GM12872 (cell line): Measurements from ENCODE around the gene PRR7.
A peak's percentile ranks its signal among the peaks of the same experiment; 100 is the strongest.

Source experiments
- CTCF ChIP-seq: IDR thresholded peaks from 3 replicates; pipeline ENCODE4 v1.5.1; 2011; ENCODE audit warnings: low read depth, mild to moderate bottlenecking, low read length, moderate library complexity; ENCODE audit not compliant: insufficient read depth

Gene PRR7

GRCh38 chr5:177446200-177447065, at the start of gene PRR7:
TSS of gene PRR7 (plus strand) at chr5:177446814. CDS start at chr5:177455068, 8,254 bp downstream.
- no peak for TF ChIP-seq CTCF

GRCh38 chr5:177397875-177398390, 48.7 kb upstream of the PRR7 start:
- TF ChIP-seq CTCF: no peak

GRCh38 chr5:177399997-177400868, 46.4 kb upstream of the PRR7 start, which contains the start of gene PFN3:
TSS of gene PFN3 (minus strand) at chr5:177400661. CDS start at chr5:177400576, 85 bp downstream.
- no peak for TF ChIP-seq CTCF

- peak; percentile 55 for TF ChIP-seq CTCF
Measured at GRCh38 chr5:177402271-177403043, 44.2 kb upstream of the PRR7 start.

GRCh38 chr5:177403102-177403791, 43.4 kb upstream of the PRR7 start:
- peak; percentile 27; the same call in 2 of the 3 replicates for TF ChIP-seq CTCF

GRCh38 chr5:177403792-177404640, 42.6 kb upstream of the PRR7 start:
- peak; percentile 87 for TF ChIP-seq CTCF
